LNCAP (cell line): Measurements from ENCODE around the gene ZNF160.

ENCODE experiments used
- CTCF ChIP-seq: fragments of 450-650 bp; IDR thresholded peaks from 2 replicates; pipeline ENCODE4 v1.5.1; 2017; ENCODE audit warnings: mild to moderate bottlenecking

The ZNF160 gene

GRCh38 chr19:53079313-53079924 lies 23.8 kb downstream of the ZNF160 start:
- no peak for TF ChIP-seq CTCF

GRCh38 chr19:53078668-53079067 lies 24.6 kb downstream of the ZNF160 start:
- TF ChIP-seq CTCF: no peak

- 0 out of 2 replicates have a peak, but pooled peaks have one; percentile 9 for TF ChIP-seq CTCF
These were observed 26.2 kb downstream of the ZNF160 start for GRCh38 chr19:53076984-53077383.

- no peak for TF ChIP-seq CTCF
These were observed 34.4 kb downstream of the ZNF160 start for GRCh38 chr19:53068834-53069233.

GRCh38 chr19:53068199-53068598 lies 35.0 kb downstream of the ZNF160 start:
- no peak for TF ChIP-seq CTCF

- no peak for TF ChIP-seq CTCF
These were observed 45.2 kb downstream of the ZNF160 start for GRCh38 chr19:53057904-53058580.

GRCh38 chr19:53055117-53055516 lies 48.1 kb downstream of the ZNF160 start:
- TF ChIP-seq CTCF: no peak

GRCh38 chr19:53047379-53047778 lies 55.8 kb downstream of the ZNF160 start:
- no peak for TF ChIP-seq CTCF
